B cell (primary cell): ENCODE measurements around the gene FXR2.
"Not testable (repeated sequence)": the region's sequence is repeated elsewhere in the genome, so short reads cannot be mapped to it uniquely, and the experiment has no call there.

Experiments used
- CTCF ChIP-seq: fragments of 200-600 bp; IDR thresholded peaks from one replicate; pipeline ENCODE4 v1.8.0; 2022; ENCODE audit warnings: antibody characterized with exemption, mild to moderate bottlenecking
- EZH2 ChIP-seq: IDR thresholded peaks from 2 replicates; pipeline ENCODE4 v1.6.1; 2012; ENCODE audit warnings: borderline replicate concordance, low read depth, mild to moderate bottlenecking, moderate library complexity, low read length; ENCODE audit not compliant: insufficient read depth, poor library complexity, severe bottlenecking

- TF ChIP-seq CTCF, EZH2: not testable (repeated sequence)
Measured at GRCh38 chr17:7625749-7626148, 11.1 kb upstream of the FXR2 start.
